CD4-positive, alpha-beta T cell treated with Interleukin-10 for 1 hour (primary cell): ENCODE data around the gene UBXN4.
A peak's percentile ranks its signal among the peaks of the same experiment; 100 is the strongest.

Experiments used
- DNase-seq: peaks from one replicate; pipeline ENCODE4 v3.0.0-alpha.2; 2020

Gene UBXN4

GRCh38 chr2:135815269-135815668 lies 73.6 kb downstream of the UBXN4 start:
- no peak for DNase-seq

- DNase-seq = no peak
These were observed 75.8 kb downstream of the UBXN4 start for GRCh38 chr2:135817466-135817865.

GRCh38 chr2:135817951-135818350 lies 76.3 kb downstream of the UBXN4 start:
- no peak for DNase-seq

GRCh38 chr2:135818937-135819610 lies 77.4 kb downstream of the UBXN4 start:
- peak; percentile 10 for DNase-seq

GRCh38 chr2:135820003-135820618 lies 78.5 kb downstream of the UBXN4 start:
- peak; percentile 38 for DNase-seq

- no peak for DNase-seq
These were observed 79.5 kb downstream of the UBXN4 start for GRCh38 chr2:135821190-135821589.

- no peak for DNase-seq
These were observed 81.2 kb downstream of the UBXN4 start for GRCh38 chr2:135822855-135823254.

GRCh38 chr2:135825131-135825530 lies 83.5 kb downstream of the UBXN4 start:
- DNase-seq = no peak

- no peak for DNase-seq
These were observed 84.0 kb downstream of the UBXN4 start for GRCh38 chr2:135825550-135826176.

GRCh38 chr2:135826544-135826943 lies 84.9 kb downstream of the UBXN4 start:
- DNase-seq = no peak

- DNase-seq = no peak
These were observed 87.9 kb downstream of the UBXN4 start for GRCh38 chr2:135829378-135830135.

GRCh38 chr2:135831180-135831812 lies 89.6 kb downstream of the UBXN4 start:
- DNase-seq = no peak

- no peak for DNase-seq
These were observed 91.2 kb downstream of the UBXN4 start for GRCh38 chr2:135832891-135833290.
